ENCODE data around the gene GAST.
A peak's percentile ranks its signal among the peaks of the same experiment; 100 is the strongest.
"Not testable (repeated sequence)": the region's sequence is repeated elsewhere in the genome, so short reads cannot be mapped to it uniquely, and the experiment has no call there.

GAST gene

GRCh38 chr17:41666237-41666641 lies 45.9 kb upstream of the GAST start:
- Mint-ChIP-seq H3K27ac (no peak overlapping the region), H3K27me3 (ENCODE audit: low read depth, poor library complexity) (peaks cover 28% of the 10 kb centered on the region), H3K4me3 (peak overlapping the region; percentile 78), H3K9me3 (no peaks in the 10 kb centered on the region), H3K4me1 (peaks cover 27% of the 10 kb centered on the region), H3K36me3 (ENCODE audit: low read depth) (no peaks in the 10 kb centered on the region)
- DNase-seq = no peak
- TF ChIP-seq CTCF (IDR thresholded peaks at IDR 0.05) = peak; percentile 19

GRCh38 chr17:41666708-41667279 lies 45.3 kb upstream of the GAST start:
- Mint-ChIP-seq H3K4me1 (peaks cover 25% of the 10 kb centered on the region), H3K9me3 (no peaks in the 10 kb centered on the region), H3K27me3 (ENCODE audit: low read depth, poor library complexity) (peaks cover 26% of the 10 kb centered on the region), H3K4me3 (peak overlapping the region; percentile 78), H3K27ac (no peak overlapping the region), H3K36me3 (ENCODE audit: low read depth) (no peaks in the 10 kb centered on the region)
- peak; percentile 91 for DNase-seq
- TF ChIP-seq CTCF (IDR thresholded peaks at IDR 0.05) = peak; percentile 93

GRCh38 chr17:41667280-41668041 lies 44.7 kb upstream of the GAST start:
- Mint-ChIP-seq H3K27me3 (ENCODE audit: low read depth, poor library complexity) (peaks cover 24% of the 10 kb centered on the region), H3K4me1 (peaks cover 25% of the 10 kb centered on the region), H3K4me3 (peak overlapping the region; percentile 78), H3K9me3 (no peaks in the 10 kb centered on the region), H3K27ac (no peak overlapping the region), H3K36me3 (ENCODE audit: low read depth) (no peaks in the 10 kb centered on the region)
- DNase-seq = no peak
- TF ChIP-seq CTCF (IDR thresholded peaks at IDR 0.05) = no peak

- H3K27me3 Mint-ChIP-seq (ENCODE audit: low read depth, poor library complexity) = peaks cover 10% of the 10 kb centered on the region
- H3K9me3 Mint-ChIP-seq = no peaks in the 10 kb centered on the region
- no peak overlapping the region for H3K4me3 Mint-ChIP-seq
- H3K4me1 Mint-ChIP-seq = peaks cover 24% of the 10 kb centered on the region
- no peak for DNase-seq
- no peaks in the 10 kb centered on the region for H3K36me3 Mint-ChIP-seq (ENCODE audit: low read depth)
- no peak overlapping the region for H3K27ac Mint-ChIP-seq
- TF ChIP-seq CTCF (IDR thresholded peaks at IDR 0.05) = no peak
Observed at GRCh38 chr17:41672153-41672552, 40.0 kb upstream of the GAST start.

- H3K4me3 Mint-ChIP-seq; H3K27ac Mint-ChIP-seq; H3K9me3 Mint-ChIP-seq; DNase-seq; H3K36me3 Mint-ChIP-seq (ENCODE audit: low read depth): not testable (repeated sequence)
- peaks cover 13% of the 10 kb centered on the region for H3K27me3 Mint-ChIP-seq (ENCODE audit: low read depth, poor library complexity)
- H3K4me1 Mint-ChIP-seq = peaks cover 42% of the 10 kb centered on the region
Observed at GRCh38 chr17:41675157-41676057, 36.7 kb upstream of the GAST start.

GRCh38 chr17:41676058-41676419 lies 36.1 kb upstream of the GAST start:
- Mint-ChIP-seq H3K9me3 (no peaks in the 10 kb centered on the region), H3K4me1 (peaks cover 45% of the 10 kb centered on the region), H3K4me3 (no peak overlapping the region), H3K27ac (no peak overlapping the region), H3K27me3 (ENCODE audit: low read depth, poor library complexity) (peaks cover 13% of the 10 kb centered on the region), H3K36me3 (ENCODE audit: low read depth) (no peaks in the 10 kb centered on the region)
- TF ChIP-seq CTCF (IDR thresholded peaks at IDR 0.05) = no peak
- DNase-seq = no peak

All from nephron progenitor cell (in vitro differentiated cells).